GM19395 (cell line): ENCODE results near the gene ACVR1B.

Experiments
- ATAC-seq: cut with Tn5 transposase; IDR thresholded peaks from one replicate; pipeline ENCODE4 v1.9.1; 2021; ENCODE audit warnings: mild to moderate bottlenecking, moderate library complexity; ENCODE audit not compliant: unreplicated experiment

Gene ACVR1B

GRCh38 chr12:51917041-51917590 lies 34.4 kb upstream of the ACVR1B start:
- no peak for ATAC-seq

- no peak for ATAC-seq
These were observed 33.6 kb upstream of the ACVR1B start for GRCh38 chr12:51917746-51918453.

GRCh38 chr12:51920046-51920445 lies 31.5 kb upstream of the ACVR1B start:
- ATAC-seq, result no peak

GRCh38 chr12:51921017-51921725 lies 30.3 kb upstream of the ACVR1B start:
- ATAC-seq, result no peak

DNA sequence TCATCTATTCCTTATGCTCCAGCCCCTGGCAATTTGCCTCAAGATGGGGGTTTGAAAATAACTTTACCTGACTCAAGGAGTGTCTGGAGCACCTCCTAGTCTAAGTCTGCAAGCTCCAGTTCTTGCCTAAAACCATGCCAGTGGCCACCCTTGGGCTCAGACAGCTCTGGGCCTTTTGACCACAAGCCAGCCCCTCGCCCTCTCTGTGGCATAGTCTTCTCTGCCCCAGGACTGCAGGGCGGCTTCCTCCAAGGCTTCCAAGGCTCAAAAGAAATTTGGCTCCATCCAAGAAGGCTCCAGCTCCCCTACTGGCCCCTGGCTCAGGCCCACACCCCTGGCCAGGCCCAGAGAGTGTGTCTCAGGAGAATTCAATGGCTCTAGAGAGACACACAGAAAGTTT lies 29.4 kb upstream of the ACVR1B start:
- ATAC-seq, result no peak

DNA sequence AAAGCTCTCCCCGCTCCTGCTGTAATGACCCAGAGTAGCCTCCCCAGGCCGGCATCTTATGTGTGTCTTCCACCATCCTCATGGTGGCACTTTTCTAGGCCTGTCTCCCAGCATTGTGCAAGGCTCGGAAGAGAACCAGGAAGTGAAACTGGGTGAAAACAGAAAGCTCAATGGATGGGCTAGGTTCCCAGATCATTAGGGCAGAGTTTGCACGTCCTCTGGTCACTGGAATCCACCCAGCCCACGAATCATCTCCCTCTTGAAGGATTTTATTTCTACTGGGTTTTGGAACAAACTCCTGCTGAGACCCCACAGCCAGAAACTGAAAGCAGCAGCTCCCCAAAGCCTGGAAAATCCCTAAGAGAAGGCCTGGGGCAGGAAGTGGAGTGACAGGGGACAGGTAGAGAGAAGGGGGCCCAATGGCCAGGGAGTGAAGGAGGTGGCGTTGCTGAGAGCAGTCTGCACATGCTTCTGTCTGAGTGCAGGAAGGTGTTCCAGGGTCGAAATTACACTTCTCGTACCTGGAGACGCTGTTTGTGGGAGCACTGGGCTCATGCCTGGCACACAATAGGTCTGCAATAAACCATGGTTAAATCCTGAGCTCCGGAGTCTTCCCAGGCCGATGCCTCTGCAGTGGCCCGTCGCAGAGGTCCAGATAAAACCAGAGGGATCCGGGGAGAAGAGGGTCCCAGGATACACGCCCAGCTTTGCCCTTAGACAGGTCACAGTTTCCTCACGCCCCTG lies 28.6 kb upstream of the ACVR1B start:
- no peak for ATAC-seq

DNA sequence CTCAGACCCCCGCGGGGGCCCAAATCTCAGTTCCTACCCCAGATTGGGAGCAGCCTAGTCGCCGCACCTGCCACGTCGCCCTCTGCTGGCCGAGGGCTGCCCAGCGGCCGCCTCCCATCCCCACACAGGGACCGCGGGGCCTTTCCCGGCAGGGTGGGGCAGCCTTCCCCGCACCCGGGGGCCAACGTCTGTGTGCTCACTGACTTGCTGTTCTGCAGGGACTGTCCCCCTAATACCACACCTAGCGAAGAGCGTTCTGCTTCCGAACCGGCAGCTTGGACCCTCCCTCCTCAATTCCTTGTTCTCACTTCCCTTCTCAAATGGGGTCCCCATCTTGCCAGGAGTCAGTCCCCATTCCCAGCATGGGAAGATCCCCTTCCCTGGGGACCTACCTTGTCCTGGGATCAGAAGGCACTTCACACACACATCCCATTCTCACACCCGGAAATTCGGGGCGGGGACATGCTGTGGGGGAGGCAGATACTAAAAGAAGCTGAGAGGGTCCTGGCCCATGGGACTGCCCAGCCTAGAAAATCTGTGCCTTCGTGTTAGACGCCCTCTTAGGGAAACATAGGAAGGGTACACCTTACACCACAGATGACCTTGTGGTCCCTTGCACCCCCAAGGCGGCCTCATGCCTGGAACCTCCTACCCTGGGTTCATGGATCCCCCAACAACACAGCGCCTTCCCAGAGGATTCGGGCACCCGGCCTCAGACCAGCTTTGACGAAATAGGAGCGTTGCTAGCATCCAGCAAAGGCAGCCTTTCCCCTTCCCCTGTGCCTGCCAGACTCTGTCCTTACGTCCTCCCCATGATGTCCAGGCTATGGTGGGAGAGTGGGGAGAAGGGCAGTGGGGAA lies 27.8 kb upstream of the ACVR1B start:
- no peak for ATAC-seq

GRCh38 chr12:51924551-51925319 lies 26.8 kb upstream of the ACVR1B start:
- peak; percentile 68 for ATAC-seq

- no peak for ATAC-seq
These were observed 26.0 kb upstream of the ACVR1B start for GRCh38 chr12:51925346-51926063.

GRCh38 chr12:51926064-51926632 lies 25.4 kb upstream of the ACVR1B start:
- ATAC-seq, result no peak

DNA sequence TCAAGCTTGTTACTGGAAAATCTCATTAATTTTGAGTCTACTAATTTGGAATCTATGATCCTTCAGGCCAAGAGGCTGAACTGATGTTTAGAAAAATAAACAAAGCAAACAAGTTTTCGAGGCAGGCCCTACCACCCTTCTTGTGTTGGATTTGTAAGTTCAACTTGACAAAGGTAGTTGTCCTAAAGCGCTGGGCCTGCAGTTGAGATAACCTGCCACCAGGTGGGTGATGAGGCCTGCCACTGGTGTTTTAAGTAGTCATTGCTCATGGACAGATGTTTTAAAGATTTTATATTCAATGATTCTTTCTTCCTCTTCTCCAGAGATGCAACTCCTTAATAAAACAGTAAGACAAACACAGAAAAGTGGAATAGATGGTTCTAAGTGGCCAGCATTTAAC lies 24.8 kb upstream of the ACVR1B start:
- ATAC-seq, result no peak

DNA sequence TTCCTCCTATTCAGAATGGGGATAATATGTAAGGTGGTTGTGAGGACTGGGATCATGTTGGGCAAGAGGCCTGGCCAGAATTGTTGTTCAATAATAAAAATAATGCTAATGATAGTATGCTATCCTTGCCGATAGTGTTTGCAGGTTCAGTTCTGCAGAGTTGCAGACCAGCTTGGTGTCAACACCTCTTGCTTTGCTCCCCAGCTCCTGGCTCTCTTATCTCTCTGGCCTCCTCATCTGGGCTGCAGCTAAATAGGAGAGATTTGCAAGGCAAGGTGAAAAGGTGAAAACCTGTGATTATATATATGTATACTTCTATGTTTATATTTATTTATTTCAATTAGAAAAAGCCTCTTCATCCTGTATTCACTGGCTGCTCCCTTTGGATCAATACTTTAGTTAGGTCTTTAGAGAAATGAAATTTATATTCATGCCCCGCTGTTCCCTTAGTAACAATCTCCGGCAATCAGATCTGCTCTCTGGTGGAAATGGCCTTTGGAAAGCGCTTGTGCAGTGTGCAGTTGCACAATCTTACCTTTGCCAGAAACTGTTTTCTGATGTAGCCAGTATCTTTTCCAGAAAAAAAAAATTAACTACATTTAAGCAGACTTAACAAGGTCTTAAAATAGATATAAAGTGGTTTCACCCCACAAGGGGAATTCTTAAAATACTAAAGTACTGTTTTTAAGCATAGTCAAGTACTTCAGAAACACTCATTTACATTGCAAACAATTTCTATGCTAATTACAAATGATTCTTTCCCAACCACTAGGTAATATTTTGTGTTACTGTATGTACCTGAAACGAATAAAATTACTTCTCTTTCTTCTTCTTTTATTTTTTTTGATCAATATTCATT lies 19.1 kb upstream of the ACVR1B start:
- ATAC-seq, result no peak

DNA sequence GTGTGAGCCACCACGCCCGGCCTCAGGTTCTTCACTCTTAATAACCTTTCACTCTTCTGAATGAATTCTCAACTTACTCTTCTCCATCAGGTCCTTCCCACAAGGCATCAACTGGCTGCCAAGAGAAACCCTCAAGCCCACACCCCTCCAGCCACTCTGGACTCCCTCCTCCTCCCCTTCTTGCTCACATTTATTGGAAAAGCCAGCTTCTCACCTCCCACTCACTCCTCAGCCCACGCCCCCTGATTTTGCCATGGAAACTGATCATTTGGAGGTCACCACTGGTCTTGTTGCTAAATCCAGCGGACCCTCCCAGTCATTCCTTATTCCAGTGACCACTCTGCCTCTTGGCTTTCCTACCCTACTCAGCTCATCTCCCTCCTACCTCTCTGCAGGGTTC lies 17.4 kb upstream of the ACVR1B start:
- no peak for ATAC-seq

GRCh38 chr12:51937926-51938325 lies 13.6 kb upstream of the ACVR1B start:
- ATAC-seq, result no peak

DNA sequence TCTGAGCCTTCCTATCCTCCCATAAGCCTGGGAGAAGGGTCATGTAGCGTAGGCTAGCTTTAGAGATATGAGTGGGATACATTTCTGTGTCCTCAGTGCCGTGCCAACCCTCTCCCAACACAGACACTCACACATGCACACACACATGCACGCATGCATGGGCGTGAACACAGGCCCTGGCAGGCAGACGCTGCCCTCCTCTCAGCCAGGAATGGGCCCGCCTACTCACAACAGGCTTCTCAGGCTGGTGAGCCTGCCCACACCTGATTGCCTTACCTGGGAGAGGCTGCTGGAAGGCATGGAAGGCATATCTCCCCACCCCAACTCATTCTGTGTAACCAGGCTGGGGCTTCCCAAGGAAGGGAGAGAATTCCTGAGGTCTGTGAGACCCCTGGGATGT lies 12.8 kb upstream of the ACVR1B start:
- ATAC-seq, result no peak

GRCh38 chr12:51941011-51941581 lies 10.4 kb upstream of the ACVR1B start:
- no peak for ATAC-seq

DNA sequence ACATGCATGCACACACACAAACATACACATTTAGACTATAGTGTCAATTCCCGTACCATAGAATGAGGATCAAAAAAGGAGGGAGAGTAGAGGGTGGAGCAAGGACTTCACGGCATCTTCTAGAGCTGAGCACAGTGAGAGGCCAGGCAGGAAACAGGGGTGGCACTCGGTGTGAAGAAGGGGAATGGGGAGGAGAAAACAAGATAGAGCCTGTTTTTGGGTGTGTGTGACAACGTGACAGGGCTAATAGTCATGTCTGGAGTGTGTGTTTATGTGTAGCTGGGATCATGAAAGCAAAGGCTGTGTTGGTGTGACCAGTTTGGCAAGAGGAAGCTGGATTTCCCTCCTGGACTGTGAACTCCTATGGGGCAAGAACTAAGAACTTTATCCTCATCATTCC lies 9.9 kb upstream of the ACVR1B start:
- ATAC-seq, result no peak

DNA sequence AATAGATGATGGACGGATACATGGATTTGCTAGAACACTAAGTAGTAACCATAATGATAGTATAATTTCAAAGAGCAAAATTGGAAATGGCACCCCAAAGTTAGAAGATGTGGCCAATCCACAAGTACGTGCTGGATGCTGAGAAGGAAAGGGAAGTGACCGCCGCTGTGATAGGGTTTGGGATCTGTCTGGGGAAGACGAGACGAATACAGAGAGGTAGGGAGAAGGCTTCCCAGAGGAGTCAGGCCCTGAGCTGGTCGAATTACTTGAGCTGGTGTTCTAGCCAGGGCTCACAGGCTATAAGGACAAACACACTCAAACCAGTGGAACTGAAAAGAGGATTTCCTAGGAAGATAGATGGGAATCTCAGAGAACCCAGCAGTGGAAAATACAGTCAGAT lies 9.4 kb upstream of the ACVR1B start:
- ATAC-seq, result no peak
